ENCODE measurements around the gene OTUB2.

The OTUB2 gene

DNA sequence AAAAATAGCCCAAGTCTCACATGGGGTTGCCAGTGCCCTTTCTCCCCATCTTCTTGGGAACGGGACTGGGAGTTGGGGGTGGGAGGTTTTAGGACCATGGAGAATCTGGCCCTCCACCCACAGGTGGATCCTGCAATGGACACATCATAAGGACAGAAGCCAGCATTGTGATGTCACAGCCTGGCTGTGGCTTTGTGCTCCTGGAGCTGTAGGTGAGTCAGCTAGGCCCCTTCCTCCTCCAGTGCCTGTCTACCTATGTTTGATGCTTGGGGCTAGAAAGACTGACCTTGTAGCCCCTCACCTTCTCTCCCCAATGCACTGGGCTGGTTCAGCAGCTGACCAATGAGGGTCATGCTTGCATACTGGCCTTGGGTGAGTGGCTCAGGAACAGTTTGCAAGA is 29.1 kb upstream of the OTUB2 start, which contains the start of gene CCDC197:
Gene CCDC197, plus strand, starts transcription at position 220 of the 400 bp plus-strand sequence. CDS start 831 bp downstream, outside the sequence.
- no peak for DNase-seq

- DNase-seq: no peak
Observed at GRCh38 chr14:93997916-93998870, 27.9 kb upstream of the OTUB2 start.

- no peak for DNase-seq
Observed at GRCh38 chr14:93998871-93999403, 27.2 kb upstream of the OTUB2 start.

GRCh38 chr14:93999573-93999972 is 26.6 kb upstream of the OTUB2 start:
- no peak for DNase-seq

- DNase-seq: no peak
Observed at GRCh38 chr14:94000267-94000666, 25.9 kb upstream of the OTUB2 start.

DNA sequence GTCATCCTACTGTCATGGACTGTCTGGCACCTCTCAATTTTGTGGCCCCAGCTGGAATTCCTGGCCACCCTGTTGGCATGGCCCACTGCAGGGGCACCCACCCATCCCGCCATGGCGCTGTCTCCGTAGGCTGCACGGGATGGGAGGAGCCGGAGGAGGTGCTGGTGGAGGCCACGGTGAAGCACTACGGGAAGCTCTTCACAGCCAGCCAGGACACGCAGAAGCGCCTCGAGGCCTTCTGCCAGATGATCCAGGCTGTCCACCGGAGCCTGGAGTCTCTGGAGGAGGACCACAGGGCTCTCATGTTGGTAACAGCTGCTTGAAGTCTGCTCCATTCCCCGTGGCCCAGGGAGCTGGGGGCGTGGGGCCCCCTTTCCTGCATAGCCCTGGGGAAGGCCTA is 25.1 kb upstream of the OTUB2 start:
- DNase-seq: no peak

GRCh38 chr14:94001501-94002396 is 24.4 kb upstream of the OTUB2 start:
- peak; percentile 66 for DNase-seq

GRCh38 chr14:94003397-94003796 is 22.7 kb upstream of the OTUB2 start:
- DNase-seq: no peak

GRCh38 chr14:94004015-94004414 is 22.1 kb upstream of the OTUB2 start:
- no peak for DNase-seq

DNA sequence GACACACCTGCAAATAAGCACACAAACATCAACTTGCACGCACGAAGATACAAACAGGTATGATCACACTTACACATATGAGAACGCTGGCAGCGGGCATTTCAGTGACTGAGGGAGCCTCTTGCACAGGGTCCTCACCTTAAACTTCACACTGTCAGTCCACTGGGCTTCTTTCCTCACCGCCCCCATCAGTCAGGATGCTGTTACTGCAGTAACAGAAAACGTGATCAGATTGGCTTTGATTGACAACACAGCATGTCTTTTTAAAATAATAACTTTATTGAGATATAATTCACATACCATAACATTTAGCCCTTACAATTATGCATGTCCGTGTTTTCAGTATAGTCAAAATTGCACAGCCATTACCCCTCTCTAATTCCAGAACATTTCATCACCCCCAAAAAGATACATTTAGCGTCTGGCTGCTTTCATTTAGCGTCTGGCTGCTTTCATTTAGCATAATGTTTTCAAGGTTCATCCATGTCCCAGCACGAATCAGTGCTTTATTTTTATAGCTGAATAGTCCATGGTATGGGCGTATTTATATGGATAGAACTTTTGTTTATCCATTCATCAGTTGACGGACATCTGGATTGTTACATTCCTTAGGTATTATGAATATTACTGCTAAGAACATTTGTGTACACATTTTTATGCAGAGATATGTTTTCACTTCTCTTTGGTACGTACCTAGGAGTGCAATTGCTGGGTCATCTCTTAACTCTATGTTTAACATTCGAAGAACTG is 20.6 kb upstream of the OTUB2 start:
- DNase-seq: peak; percentile 29

- no peak for DNase-seq
Observed at GRCh38 chr14:94008234-94008633, 17.9 kb upstream of the OTUB2 start.

- peak; percentile 16 for DNase-seq
Observed at GRCh38 chr14:94009767-94010166, 16.4 kb upstream of the OTUB2 start.

GRCh38 chr14:94010625-94011024 is 15.5 kb upstream of the OTUB2 start:
- no peak for DNase-seq

DNA sequence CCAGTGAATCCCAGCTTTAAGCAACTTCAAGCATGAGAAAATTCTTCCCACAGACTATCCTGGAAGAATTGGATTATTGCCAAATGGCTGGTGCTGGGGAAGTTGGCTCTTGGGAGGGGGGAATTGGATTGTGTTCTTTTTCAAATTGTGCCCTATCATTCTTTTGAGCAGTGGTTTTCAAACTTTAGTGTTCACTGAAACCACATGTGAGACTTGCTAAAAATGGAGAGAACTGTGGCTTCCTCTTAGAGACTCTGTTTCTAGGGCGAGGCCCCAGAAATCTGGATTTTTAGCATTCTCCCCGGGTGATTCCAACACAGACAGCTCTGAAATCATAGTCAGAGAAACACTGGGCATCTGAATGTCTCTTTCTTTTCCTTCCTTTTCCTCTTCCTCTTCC is 14.3 kb upstream of the OTUB2 start:
- peak; percentile 50 for DNase-seq

DNA sequence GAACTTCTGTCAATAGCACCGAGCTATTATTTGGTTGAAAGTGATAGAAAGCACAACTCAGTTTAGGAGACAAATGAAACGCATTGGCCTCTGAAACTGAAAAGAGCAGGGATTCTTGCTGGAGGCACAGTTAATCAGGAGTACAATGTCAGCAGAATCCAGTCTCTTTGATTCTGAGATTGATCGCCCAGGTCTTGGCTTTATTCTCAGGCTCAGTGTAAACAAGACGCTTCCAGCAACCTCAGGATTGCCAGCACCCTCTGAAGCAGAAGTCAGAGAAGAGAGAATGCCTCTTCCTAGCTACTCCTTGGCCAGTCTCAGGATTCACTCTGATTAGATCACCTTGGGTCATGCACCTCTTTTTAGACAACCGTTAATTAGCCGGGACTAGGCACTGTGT is 11.8 kb upstream of the OTUB2 start:
- no peak for DNase-seq

GRCh38 chr14:94015223-94015622 is 10.9 kb upstream of the OTUB2 start:
- no peak for DNase-seq

- no peak for DNase-seq
Observed at GRCh38 chr14:94016446-94016976, 9.6 kb upstream of the OTUB2 start.

- no peak for DNase-seq
Observed at GRCh38 chr14:94018308-94018707, 7.8 kb upstream of the OTUB2 start.

GRCh38 chr14:94019329-94019728 is 6.8 kb upstream of the OTUB2 start:
- no peak for DNase-seq

DNA sequence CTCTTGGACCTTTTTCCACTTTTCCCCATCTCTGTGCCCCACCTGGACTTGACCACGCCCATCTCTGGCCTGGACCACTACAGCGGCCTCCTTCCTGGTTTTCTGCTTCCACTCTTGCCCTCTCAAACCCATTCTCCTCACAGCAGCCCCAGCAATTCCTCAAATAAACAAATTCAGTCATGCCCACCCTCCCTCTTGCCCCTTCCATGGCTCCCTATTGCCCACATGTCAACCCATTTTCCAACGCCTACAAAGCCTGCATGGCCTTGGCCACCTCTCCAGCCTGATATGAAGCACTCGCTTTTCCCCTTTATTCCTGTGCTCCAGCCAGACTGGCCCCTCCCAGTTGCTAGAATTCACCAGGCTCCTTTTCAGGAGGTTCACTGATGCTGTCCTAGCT is 5.9 kb upstream of the OTUB2 start:
- DNase-seq: no peak

DNA sequence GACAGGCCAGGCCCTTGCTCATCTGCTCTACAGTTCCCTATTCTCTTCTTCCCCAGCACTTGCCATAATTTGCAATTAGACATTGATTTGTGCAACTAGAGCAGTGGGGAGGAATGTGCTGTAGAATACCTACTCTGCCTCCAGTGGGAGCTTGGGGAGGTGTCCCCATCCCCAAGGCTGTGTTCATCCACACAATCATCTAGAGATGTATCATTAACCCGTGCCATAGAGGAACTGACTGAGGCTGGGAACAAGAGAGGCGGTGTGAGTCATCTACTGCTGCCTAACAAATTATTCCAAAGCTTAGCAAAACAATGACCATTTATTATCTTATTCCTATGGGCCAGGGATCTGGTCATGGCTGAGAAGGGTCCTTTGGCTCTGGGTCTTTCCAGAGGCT is 5.1 kb upstream of the OTUB2 start:
- peak; percentile 61 for DNase-seq

Data from fibroblast of skin of back (primary cell).